ENCODE data around the gene LRBA.

DNA sequence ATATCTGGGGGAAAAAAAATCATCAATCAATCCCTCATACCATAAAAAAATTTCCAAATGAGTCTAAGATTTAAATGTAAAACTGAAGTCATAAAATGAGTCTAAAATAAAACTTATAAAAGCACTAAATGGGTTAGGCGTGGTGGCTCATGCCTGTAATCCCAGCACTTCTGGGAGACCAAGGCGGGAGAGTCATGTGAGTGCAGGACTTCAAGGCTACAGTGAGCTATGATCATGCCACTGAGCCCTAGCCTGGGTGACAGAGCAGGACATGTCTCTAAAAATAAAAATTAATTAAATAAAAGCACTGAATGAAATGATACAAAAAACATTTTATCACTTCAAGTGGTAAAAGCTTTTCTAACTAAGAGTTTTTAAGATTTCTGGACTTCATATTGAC is 83.3 kb downstream of the LRBA start:
- TF ChIP-seq CTCF (conservative IDR thresholded peaks at IDR 0.05 in 1 of 2, IDR thresholded peaks at IDR 0.05 in 1 of 2; ENCODE audit: low read depth in 1 of 2, low read length in 2 of 2) (no peak), EZH2 (IDR thresholded peaks at IDR 0.05; ENCODE audit: low read length, missing control alignments) (no peak)

Data from fibroblast of lung (primary cell).